ENCODE results near the gene CPNE5.

CPNE5 gene

GRCh38 chr6:36765190-36765589 lies 74.1 kb downstream of the CPNE5 start:
- Histone ChIP-seq H3K4me3 (ENCODE audit: low read length) (no peak overlapping the region), H3K9ac (ENCODE audit: low read depth, low read length) (no peak overlapping the region), H3K9me3 (ENCODE audit: insufficient read depth, low read depth, low read length) (no peaks in the 10 kb centered on the region), H3K4me1 (ENCODE audit: insufficient read depth, low read length) (peaks cover 3% of the 10 kb centered on the region; the same call in 1 of the 2 replicates), H3K27me3 (ENCODE audit: insufficient read depth, low read length) (no peaks in the 10 kb centered on the region), H3K27ac (ENCODE audit: low read length) (no peak overlapping the region), H3K36me3 (ENCODE audit: insufficient read depth, low read depth, low read length) (no peaks in the 10 kb centered on the region)

- H3K27ac ChIP-seq (ENCODE audit: low read length) = no peak overlapping the region
- no peaks in the 10 kb centered on the region for H3K9me3 ChIP-seq (ENCODE audit: insufficient read depth, low read depth, low read length)
- no peaks in the 10 kb centered on the region for H3K36me3 ChIP-seq (ENCODE audit: insufficient read depth, low read depth, low read length)
- H3K4me3 ChIP-seq (ENCODE audit: low read length) = no peak overlapping the region
- no peaks in the 10 kb centered on the region for H3K27me3 ChIP-seq (ENCODE audit: insufficient read depth, low read length)
- no peak overlapping the region for H3K9ac ChIP-seq (ENCODE audit: low read depth, low read length)
- H3K4me1 ChIP-seq (ENCODE audit: insufficient read depth, low read length) = peaks cover 3% of the 10 kb centered on the region; the same call in 1 of the 2 replicates
These were observed 77.1 kb downstream of the CPNE5 start for GRCh38 chr6:36762123-36762522.

GRCh38 chr6:36760685-36761435 lies 78.4 kb downstream of the CPNE5 start:
- Histone ChIP-seq H3K9ac (ENCODE audit: low read depth, low read length) (no peak overlapping the region), H3K27me3 (ENCODE audit: insufficient read depth, low read length) (no peaks in the 10 kb centered on the region), H3K27ac (ENCODE audit: low read length) (no peak overlapping the region), H3K4me1 (ENCODE audit: insufficient read depth, low read length) (peaks cover 2% of the 10 kb centered on the region; the same call in 1 of the 2 replicates), H3K4me3 (ENCODE audit: low read length) (no peak overlapping the region), H3K36me3 (ENCODE audit: insufficient read depth, low read depth, low read length) (no peaks in the 10 kb centered on the region), H3K9me3 (ENCODE audit: insufficient read depth, low read depth, low read length) (no peaks in the 10 kb centered on the region)

- Histone ChIP-seq H3K9ac (ENCODE audit: low read depth, low read length) (no peak overlapping the region), H3K4me1 (ENCODE audit: insufficient read depth, low read length) (no peaks in the 10 kb centered on the region; the same call in 1 of the 2 replicates), H3K27me3 (ENCODE audit: insufficient read depth, low read length) (no peaks in the 10 kb centered on the region), H3K9me3 (ENCODE audit: insufficient read depth, low read depth, low read length) (no peaks in the 10 kb centered on the region), H3K36me3 (ENCODE audit: insufficient read depth, low read depth, low read length) (no peaks in the 10 kb centered on the region), H3K4me3 (ENCODE audit: low read length) (no peak overlapping the region), H3K27ac (ENCODE audit: low read length) (no peak overlapping the region)
These were observed 80.0 kb downstream of the CPNE5 start for GRCh38 chr6:36759148-36759759.

- no peak overlapping the region for H3K27ac ChIP-seq (ENCODE audit: low read length)
- no peaks in the 10 kb centered on the region for H3K36me3 ChIP-seq (ENCODE audit: insufficient read depth, low read depth, low read length)
- no peak overlapping the region for H3K4me3 ChIP-seq (ENCODE audit: low read length)
- H3K9ac ChIP-seq (ENCODE audit: low read depth, low read length) = no peak overlapping the region
- H3K9me3 ChIP-seq (ENCODE audit: insufficient read depth, low read depth, low read length) = no peaks in the 10 kb centered on the region
- H3K27me3 ChIP-seq (ENCODE audit: insufficient read depth, low read length) = no peaks in the 10 kb centered on the region
- H3K4me1 ChIP-seq (ENCODE audit: insufficient read depth, low read length) = no peaks in the 10 kb centered on the region; the same call in 1 of the 2 replicates
These were observed 80.6 kb downstream of the CPNE5 start for GRCh38 chr6:36758516-36759147.

- no peak overlapping the region for H3K4me3 ChIP-seq (ENCODE audit: low read length)
- no peaks in the 10 kb centered on the region for H3K9me3 ChIP-seq (ENCODE audit: insufficient read depth, low read depth, low read length)
- H3K9ac ChIP-seq (ENCODE audit: low read depth, low read length) = no peak overlapping the region
- H3K27ac ChIP-seq (ENCODE audit: low read length) = no peak overlapping the region
- H3K36me3 ChIP-seq (ENCODE audit: insufficient read depth, low read depth, low read length) = no peaks in the 10 kb centered on the region
- H3K4me1 ChIP-seq (ENCODE audit: insufficient read depth, low read length) = no peaks in the 10 kb centered on the region; the same call in 1 of the 2 replicates
- H3K27me3 ChIP-seq (ENCODE audit: insufficient read depth, low read length) = no peaks in the 10 kb centered on the region
These were observed 81.2 kb downstream of the CPNE5 start for GRCh38 chr6:36757943-36758508.

GRCh38 chr6:36757206-36757605 lies 82.0 kb downstream of the CPNE5 start:
- H3K27me3 ChIP-seq (ENCODE audit: insufficient read depth, low read length) = no peaks in the 10 kb centered on the region
- no peak overlapping the region for H3K27ac ChIP-seq (ENCODE audit: low read length)
- no peaks in the 10 kb centered on the region for H3K9me3 ChIP-seq (ENCODE audit: insufficient read depth, low read depth, low read length)
- H3K4me1 ChIP-seq (ENCODE audit: insufficient read depth, low read length) = no peaks in the 10 kb centered on the region; the same call in 1 of the 2 replicates
- H3K36me3 ChIP-seq (ENCODE audit: insufficient read depth, low read depth, low read length) = no peaks in the 10 kb centered on the region
- H3K9ac ChIP-seq (ENCODE audit: low read depth, low read length) = no peak overlapping the region
- no peak overlapping the region for H3K4me3 ChIP-seq (ENCODE audit: low read length)

- no peaks in the 10 kb centered on the region; the same call in 1 of the 2 replicates for H3K4me1 ChIP-seq (ENCODE audit: insufficient read depth, low read length)
- no peak overlapping the region for H3K4me3 ChIP-seq (ENCODE audit: low read length)
- no peak overlapping the region for H3K27ac ChIP-seq (ENCODE audit: low read length)
- H3K36me3 ChIP-seq (ENCODE audit: insufficient read depth, low read depth, low read length) = no peaks in the 10 kb centered on the region
- no peaks in the 10 kb centered on the region for H3K9me3 ChIP-seq (ENCODE audit: insufficient read depth, low read depth, low read length)
- no peaks in the 10 kb centered on the region for H3K27me3 ChIP-seq (ENCODE audit: insufficient read depth, low read length)
- H3K9ac ChIP-seq (ENCODE audit: low read depth, low read length) = no peak overlapping the region
These were observed 82.5 kb downstream of the CPNE5 start for GRCh38 chr6:36756786-36757185.

GRCh38 chr6:36755435-36756348 lies 83.6 kb downstream of the CPNE5 start:
- Histone ChIP-seq H3K27me3 (ENCODE audit: insufficient read depth, low read length) (no peaks in the 10 kb centered on the region), H3K9ac (ENCODE audit: low read depth, low read length) (no peak overlapping the region), H3K9me3 (ENCODE audit: insufficient read depth, low read depth, low read length) (no peaks in the 10 kb centered on the region), H3K4me1 (ENCODE audit: insufficient read depth, low read length) (no peaks in the 10 kb centered on the region; the same call in 1 of the 2 replicates), H3K27ac (ENCODE audit: low read length) (no peak overlapping the region), H3K36me3 (ENCODE audit: insufficient read depth, low read depth, low read length) (no peaks in the 10 kb centered on the region), H3K4me3 (ENCODE audit: low read length) (no peak overlapping the region)

- H3K4me3 ChIP-seq (ENCODE audit: low read length) = no peak overlapping the region
- H3K27me3 ChIP-seq (ENCODE audit: insufficient read depth, low read length) = no peaks in the 10 kb centered on the region
- H3K27ac ChIP-seq (ENCODE audit: low read length) = no peak overlapping the region
- no peak overlapping the region for H3K9ac ChIP-seq (ENCODE audit: low read depth, low read length)
- no peaks in the 10 kb centered on the region; the same call in 1 of the 2 replicates for H3K4me1 ChIP-seq (ENCODE audit: insufficient read depth, low read length)
- no peaks in the 10 kb centered on the region for H3K9me3 ChIP-seq (ENCODE audit: insufficient read depth, low read depth, low read length)
- no peaks in the 10 kb centered on the region for H3K36me3 ChIP-seq (ENCODE audit: insufficient read depth, low read depth, low read length)
These were observed 84.4 kb downstream of the CPNE5 start for GRCh38 chr6:36754582-36755434.
